ENCODE measurements around the gene IKZF2.

The IKZF2 gene

GRCh38 chr2:213101692-213102460, 49.5 kb downstream of the IKZF2 start:
- DNase-seq (ENCODE audit: low read depth in 1 of 2, low spot score in 1 of 2) = no peak

- no peak for DNase-seq (ENCODE audit: low read depth in 1 of 2, low spot score in 1 of 2)
Measured at GRCh38 chr2:213101109-213101508, 50.3 kb downstream of the IKZF2 start.

- no peak for DNase-seq (ENCODE audit: low read depth in 1 of 2, low spot score in 1 of 2)
Measured at GRCh38 chr2:213098612-213099011, 52.8 kb downstream of the IKZF2 start.

GRCh38 chr2:213091765-213092164, 59.6 kb downstream of the IKZF2 start:
- no peak for DNase-seq (ENCODE audit: low read depth in 1 of 2, low spot score in 1 of 2)

GRCh38 chr2:213090772-213091171, 60.6 kb downstream of the IKZF2 start:
- no peak for DNase-seq (ENCODE audit: low read depth in 1 of 2, low spot score in 1 of 2)

GRCh38 chr2:213089438-213089837, 62.0 kb downstream of the IKZF2 start:
- DNase-seq (ENCODE audit: low read depth in 1 of 2, low spot score in 1 of 2) = no peak

- no peak for DNase-seq (ENCODE audit: low read depth in 1 of 2, low spot score in 1 of 2)
Measured at GRCh38 chr2:213087040-213087439, 64.4 kb downstream of the IKZF2 start.

GRCh38 chr2:213086571-213086970, 64.8 kb downstream of the IKZF2 start:
- no peak for DNase-seq (ENCODE audit: low read depth in 1 of 2, low spot score in 1 of 2)

- DNase-seq (ENCODE audit: low read depth in 1 of 2, low spot score in 1 of 2) = no peak
Measured at GRCh38 chr2:213086050-213086449, 65.4 kb downstream of the IKZF2 start.

GRCh38 chr2:213085538-213085937, 65.9 kb downstream of the IKZF2 start:
- no peak for DNase-seq (ENCODE audit: low read depth in 1 of 2, low spot score in 1 of 2)

- no peak for DNase-seq (ENCODE audit: low read depth in 1 of 2, low spot score in 1 of 2)
Measured at GRCh38 chr2:213084261-213084660, 67.2 kb downstream of the IKZF2 start.

- no peak for DNase-seq (ENCODE audit: low read depth in 1 of 2, low spot score in 1 of 2)
Measured at GRCh38 chr2:213080969-213081617, 70.3 kb downstream of the IKZF2 start.

GRCh38 chr2:213079756-213080155, 71.7 kb downstream of the IKZF2 start:
- no peak for DNase-seq (ENCODE audit: low read depth in 1 of 2, low spot score in 1 of 2)

- no peak for DNase-seq (ENCODE audit: low read depth in 1 of 2, low spot score in 1 of 2)
Measured at GRCh38 chr2:213078686-213079085, 72.7 kb downstream of the IKZF2 start.

GRCh38 chr2:213069531-213069930, 81.9 kb downstream of the IKZF2 start:
- DNase-seq (ENCODE audit: low read depth in 1 of 2, low spot score in 1 of 2) = no peak

- no peak for DNase-seq (ENCODE audit: low read depth in 1 of 2, low spot score in 1 of 2)
Measured at GRCh38 chr2:213068676-213069359, 82.6 kb downstream of the IKZF2 start.

GRCh38 chr2:213067888-213068287, 83.5 kb downstream of the IKZF2 start:
- DNase-seq (ENCODE audit: low read depth in 1 of 2, low spot score in 1 of 2) = no peak

- no peak for DNase-seq (ENCODE audit: low read depth in 1 of 2, low spot score in 1 of 2)
Measured at GRCh38 chr2:213066443-213066743, 85.0 kb downstream of the IKZF2 start.

GRCh38 chr2:213065583-213066442, 85.6 kb downstream of the IKZF2 start:
- no peak for DNase-seq (ENCODE audit: low read depth in 1 of 2, low spot score in 1 of 2)

- DNase-seq (ENCODE audit: low read depth in 1 of 2, low spot score in 1 of 2) = no peak
Measured at GRCh38 chr2:213064099-213064498, 87.3 kb downstream of the IKZF2 start.

GRCh38 chr2:213057977-213058376, 93.4 kb downstream of the IKZF2 start:
- no peak for DNase-seq (ENCODE audit: low read depth in 1 of 2, low spot score in 1 of 2)
